Vagina (tissue), 2 donors: ENCODE measurements around the gene BET1. TPM values are rescaled to one million over a fixed set of nuclear protein-coding genes. Genes with fewer than 3 reads are reported as not detected.

Experiments used
- DNase-seq, 2 donors: peaks; one replicate each; pipeline ENCODE4 v3.0.0-alpha.2; 2017; ENCODE audit errors: extremely low spot score in 2 of 2
- H3K27ac ChIP-seq: fragments of 200-600 bp; sonication (generic); one replicate; pipeline ENCODE4 v1.5.1; 2019
- H3K27me3 ChIP-seq: fragments of 200-600 bp; sonication (generic); one replicate; pipeline ENCODE4 v1.5.1; 2019
- H3K36me3 ChIP-seq, 2 donors: fragments of 200-600 bp; sonication (generic); one replicate each; pipeline ENCODE4 v1.5.1; 2017 to 2019
- H3K4me1 ChIP-seq: fragments of 200-600 bp; sonication (generic); one replicate; pipeline ENCODE4 v1.5.1; 2019
- H3K4me3 ChIP-seq, 2 donors: fragments of 200-600 bp; sonication (generic); 1 replicate in 1 of 2; 2 replicates in 1 of 2; pipeline ENCODE4 v1.5.1; 2016 to 2019
- H3K9me3 ChIP-seq: fragments of 200-600 bp; sonication (generic); one replicate; pipeline ENCODE4 v1.5.1; 2019
- POLR2A ChIP-seq, 2 donors: fragments of 450-650 bp; IDR thresholded peaks; one replicate each; pipeline ENCODE4 v1.6.1; 2017; ENCODE audit warnings: antibody characterized with exemption in 2 of 2, mild to moderate bottlenecking in 2 of 2, moderate library complexity in 2 of 2
- POLR2AphosphoS5 ChIP-seq, 2 donors: sonication (generic); formaldehyde crosslinking; IDR thresholded peaks; one replicate each; pipeline ENCODE4 v1.9.0; 2017; ENCODE audit warnings: antibody characterized with exemption in 2 of 2, mild to moderate bottlenecking in 2 of 2, low read depth in 1 of 2; ENCODE audit not compliant: insufficient read depth in 1 of 2
- intact Hi-C: fragments of 100-400 bp; cut with DNase I; formaldehyde crosslinking; loops from one replicate; pipeline ENCODE4 v1.15.1; 2023
- total RNA-seq: library from RNA; depleted of rRNA; stranded (reverse); fragments of >200 nt; gene quantifications from one replicate; pipeline ENCODE4 v1.2.3, GENCODE V29; 2016
- TF ChIP-seq, protein P1 (sequence below), 3 experiments: fragments of 450-650 bp in 2 of 3; fragments of 200-600 bp in 1 of 3; sonication (generic) in 1 of 3; IDR thresholded peaks; one replicate each; pipeline ENCODE4 v1.5.1; 2017 to 2019; ENCODE audit warnings: antibody characterized with exemption in 3 of 3, mild to moderate bottlenecking in 2 of 3, moderate library complexity in 2 of 3

BET1 gene
- total RNA-seq, 1 donor from 2014 or later: 22.1 TPM

DNA sequence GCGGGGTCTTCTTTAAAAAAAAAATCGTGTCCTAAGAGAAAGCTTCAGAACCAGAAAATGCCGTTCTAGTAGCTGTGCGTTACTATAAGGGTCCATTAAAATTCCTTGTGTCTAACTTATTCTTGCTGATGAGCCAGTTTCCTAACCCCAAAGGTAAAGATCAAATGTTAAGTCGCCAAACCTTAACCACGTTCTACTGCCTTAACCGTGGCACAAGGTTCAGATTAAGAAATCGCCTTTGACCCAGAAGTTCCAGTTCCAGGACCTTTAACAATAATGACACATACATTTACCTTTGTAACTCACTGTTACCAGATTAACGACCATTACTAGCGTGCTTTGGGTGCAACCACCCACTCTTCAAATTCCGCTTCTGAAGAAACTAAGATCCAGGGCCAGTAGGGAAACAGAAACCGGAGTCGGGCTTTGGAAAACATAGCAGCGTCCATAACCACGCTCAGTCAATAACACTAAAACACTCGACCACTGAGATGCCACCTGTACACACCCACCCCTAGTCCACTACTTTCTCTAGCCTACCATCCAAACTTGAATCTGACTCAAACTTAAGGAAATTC, 620 bp downstream of the BET1 start:
- DNase-seq: no peak
- Histone ChIP-seq H3K36me3 (no peaks in the 10 kb centered on the region), H3K4me1 (peaks cover 26% of the 10 kb centered on the region), H3K27ac (peak overlapping the region; percentile 77), H3K27me3 (no peaks in the 10 kb centered on the region), H3K9me3 (no peaks in the 10 kb centered on the region), H3K4me3 (peak overlapping the region; percentile 80)
- TF ChIP-seq POLR2AphosphoS5 (IDR thresholded peaks at IDR 0.05; ENCODE audit: insufficient read depth in 1 of 2, low read depth in 1 of 2): no peak
- TF ChIP-seq, protein P1, sequence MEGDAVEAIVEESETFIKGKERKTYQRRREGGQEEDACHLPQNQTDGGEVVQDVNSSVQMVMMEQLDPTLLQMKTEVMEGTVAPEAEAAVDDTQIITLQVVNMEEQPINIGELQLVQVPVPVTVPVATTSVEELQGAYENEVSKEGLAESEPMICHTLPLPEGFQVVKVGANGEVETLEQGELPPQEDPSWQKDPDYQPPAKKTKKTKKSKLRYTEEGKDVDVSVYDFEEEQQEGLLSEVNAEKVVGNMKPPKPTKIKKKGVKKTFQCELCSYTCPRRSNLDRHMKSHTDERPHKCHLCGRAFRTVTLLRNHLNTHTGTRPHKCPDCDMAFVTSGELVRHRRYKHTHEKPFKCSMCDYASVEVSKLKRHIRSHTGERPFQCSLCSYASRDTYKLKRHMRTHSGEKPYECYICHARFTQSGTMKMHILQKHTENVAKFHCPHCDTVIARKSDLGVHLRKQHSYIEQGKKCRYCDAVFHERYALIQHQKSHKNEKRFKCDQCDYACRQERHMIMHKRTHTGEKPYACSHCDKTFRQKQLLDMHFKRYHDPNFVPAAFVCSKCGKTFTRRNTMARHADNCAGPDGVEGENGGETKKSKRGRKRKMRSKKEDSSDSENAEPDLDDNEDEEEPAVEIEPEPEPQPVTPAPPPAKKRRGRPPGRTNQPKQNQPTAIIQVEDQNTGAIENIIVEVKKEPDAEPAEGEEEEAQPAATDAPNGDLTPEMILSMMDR (IDR thresholded peaks at IDR 0.05): no peak
- TF ChIP-seq POLR2A (IDR thresholded peaks at IDR 0.05): no peak
- intact Hi-C loops: no loop called here

DNA sequence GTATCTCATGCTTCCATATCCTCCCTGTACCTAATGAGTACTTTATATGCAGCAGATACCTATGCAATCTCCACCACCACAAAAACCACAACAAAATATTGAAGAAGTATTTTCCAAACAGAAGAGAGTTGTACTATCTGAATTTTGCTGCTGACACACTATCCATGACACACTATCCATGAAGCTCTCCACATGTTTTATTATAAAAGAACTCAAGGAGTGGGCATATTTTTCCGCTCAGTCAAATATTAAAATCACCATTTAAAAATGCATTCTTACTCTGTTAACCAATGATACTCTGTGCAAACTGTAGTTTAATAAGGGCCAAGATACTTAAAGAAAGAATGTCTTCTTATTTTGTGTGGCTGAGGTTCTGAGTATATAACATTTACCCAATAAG, 2.8 kb downstream of the BET1 start:
- Histone ChIP-seq H3K27ac (no peak overlapping the region), H3K4me1 (peaks cover 26% of the 10 kb centered on the region), H3K36me3 (peaks cover 0 to 3% of the 10 kb centered on the region in 2 donors), H3K27me3 (no peaks in the 10 kb centered on the region), H3K4me3 (no peak overlapping the region), H3K9me3 (no peaks in the 10 kb centered on the region)
- DNase-seq: no peak
- TF ChIP-seq POLR2A (IDR thresholded peaks at IDR 0.05): no peak
- TF ChIP-seq POLR2AphosphoS5 (IDR thresholded peaks at IDR 0.05; ENCODE audit: insufficient read depth in 1 of 2, low read depth in 1 of 2): no peak
- TF ChIP-seq, protein P1 (IDR thresholded peaks at IDR 0.05): no peak
- intact Hi-C loops: no loop called here

DNA sequence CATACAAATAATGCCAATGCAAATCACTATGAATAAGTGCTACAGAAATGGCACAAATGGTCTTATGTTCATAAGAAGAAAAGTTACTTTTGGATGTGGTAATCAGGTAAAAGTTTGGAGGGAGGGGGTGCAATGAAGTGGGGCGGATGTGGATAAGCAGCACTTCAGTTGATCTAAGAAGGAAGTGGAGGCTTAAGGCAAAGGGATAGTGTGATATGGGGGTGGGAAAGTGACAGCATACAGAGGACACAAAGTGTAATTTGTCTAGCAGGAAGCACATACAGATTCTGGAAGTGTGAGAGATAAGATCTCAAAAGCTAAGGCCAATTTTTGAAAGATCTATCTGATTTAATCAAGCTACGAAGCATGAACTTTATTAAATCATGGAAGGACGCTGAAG, 6.3 kb downstream of the BET1 start:
- Histone ChIP-seq H3K4me1 (peaks cover 19% of the 10 kb centered on the region), H3K36me3 (peaks cover 0 to 7% of the 10 kb centered on the region in 2 donors), H3K9me3 (no peaks in the 10 kb centered on the region), H3K27ac (no peak overlapping the region), H3K27me3 (no peaks in the 10 kb centered on the region), H3K4me3 (no peak overlapping the region)
- intact Hi-C loops: no loop called here
- TF ChIP-seq, protein P1 (IDR thresholded peaks at IDR 0.05): no peak
- no peak for TF ChIP-seq POLR2AphosphoS5 (IDR thresholded peaks at IDR 0.05; ENCODE audit: insufficient read depth in 1 of 2, low read depth in 1 of 2)
- TF ChIP-seq POLR2A (IDR thresholded peaks at IDR 0.05): no peak
- no peak for DNase-seq

DNA sequence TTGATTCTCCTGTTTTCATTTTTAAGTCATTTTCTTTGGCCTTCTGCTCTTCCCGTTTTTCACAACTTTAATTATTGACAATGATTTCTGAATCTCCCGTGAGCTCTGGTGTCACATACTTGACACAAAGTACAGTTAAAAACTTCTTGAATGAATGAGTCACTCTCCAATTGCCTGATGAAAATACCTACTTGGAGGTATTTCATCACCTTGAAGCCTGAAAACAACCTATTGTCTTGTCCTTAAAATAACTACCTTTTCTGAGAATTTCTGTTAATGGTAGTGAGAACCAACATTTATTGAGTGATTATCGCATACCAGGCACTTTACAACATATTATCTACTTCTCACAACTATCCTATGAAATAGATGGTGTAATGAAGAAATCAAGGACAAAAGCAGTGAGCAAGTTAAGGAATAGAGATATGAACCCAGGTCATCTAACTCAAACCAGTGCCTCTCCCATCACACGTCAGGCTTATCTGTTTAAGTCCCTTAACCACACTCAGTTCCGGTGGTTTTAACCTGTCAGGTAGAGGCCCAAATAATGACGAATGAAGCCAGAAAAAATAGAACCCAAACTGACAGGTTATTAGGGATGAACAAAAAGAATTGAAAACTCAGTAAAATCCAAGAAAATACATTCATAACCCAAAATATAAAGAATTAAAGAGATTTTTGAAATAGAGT, 11.6 kb downstream of the BET1 start:
- Histone ChIP-seq H3K4me3 (no peak overlapping the region), H3K27ac (no peak overlapping the region), H3K27me3 (no peaks in the 10 kb centered on the region), H3K4me1 (no peaks in the 10 kb centered on the region), H3K9me3 (no peaks in the 10 kb centered on the region), H3K36me3 (peaks cover 0 to 7% of the 10 kb centered on the region in 2 donors)
- no peak for TF ChIP-seq POLR2AphosphoS5 (IDR thresholded peaks at IDR 0.05; ENCODE audit: insufficient read depth in 1 of 2, low read depth in 1 of 2)
- TF ChIP-seq, protein P1 (IDR thresholded peaks at IDR 0.05): no peak
- no peak for TF ChIP-seq POLR2A (IDR thresholded peaks at IDR 0.05)
- intact Hi-C loops: no loop called here
- no peak for DNase-seq

DNA sequence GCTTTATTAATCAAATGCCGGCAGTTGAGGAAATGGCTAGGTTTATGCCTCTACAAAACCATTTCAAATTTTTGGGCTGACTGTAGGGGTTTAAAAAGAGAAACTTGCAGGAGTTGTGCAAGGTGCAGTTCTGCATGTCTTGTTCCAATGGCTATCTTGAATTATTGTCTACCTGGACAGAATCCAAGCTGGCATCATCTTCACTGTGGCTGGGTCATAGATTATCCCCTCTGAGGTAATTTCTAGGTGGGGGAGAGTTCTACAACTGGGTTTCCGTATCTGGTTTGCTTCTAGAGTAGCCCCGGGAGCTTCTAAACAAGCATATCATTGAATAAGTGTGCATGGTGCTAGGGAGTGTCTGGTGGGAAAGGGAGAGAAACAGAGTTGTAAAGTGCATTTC, 16.9 kb downstream of the BET1 start:
- no peak for DNase-seq
- H3K4me3 ChIP-seq: no peak overlapping the region
- H3K27me3 ChIP-seq: no peaks in the 10 kb centered on the region
- intact Hi-C loops: no loop called here
- H3K36me3 ChIP-seq: no peaks in the 10 kb centered on the region
- no peak for TF ChIP-seq POLR2A (IDR thresholded peaks at IDR 0.05)
- TF ChIP-seq, protein P1 (IDR thresholded peaks at IDR 0.05): no peak
- no peak for TF ChIP-seq POLR2AphosphoS5 (IDR thresholded peaks at IDR 0.05; ENCODE audit: insufficient read depth in 1 of 2, low read depth in 1 of 2)
- H3K4me1 ChIP-seq: no peaks in the 10 kb centered on the region
- H3K27ac ChIP-seq: no peak overlapping the region
- no peaks in the 10 kb centered on the region for H3K9me3 ChIP-seq
